Endothelial cell of umbilical vein (primary cell): ENCODE data around the gene SNX18. TPM values are rescaled to one million over a fixed set of nuclear protein-coding genes. Genes with fewer than 3 reads are reported as not detected.

Experiments used
- BruUV-seq: library from RNA; stranded (reverse); fragments of 400-500 nt; replicated peaks from 2 replicates; lab custom pipeline; 2021; lab: Mats Ljungman, UMichigan
- CTCF ChIA-PET: fragments of 300-600, 350-600 bp; sonication (Branson Sonifier 250); formaldehyde crosslinking; loops from one replicate; lab custom pipeline; 2021; ENCODE audit warnings: antibody characterized with exemption, inconsistent platforms; lab: Charles Lee
- POLR2A ChIA-PET: fragments of 300-600, 350-600 bp; sonication (Branson Sonifier 250); formaldehyde crosslinking; loops from one replicate; lab custom pipeline; 2021; ENCODE audit warnings: antibody characterized with exemption, inconsistent platforms; lab: Charles Lee
- DNase-seq: peaks from one replicate; pipeline ENCODE4 v3.0.0-alpha.2; 2011; ENCODE audit warnings: low read depth, low spot score
- FAIRE-seq: peaks from 2 replicates; lab custom pipeline; 2011; peaks lifted over from hg19 to GRCh38; lab: Jason Lieb, UNC
- H2AFZ ChIP-seq: 2 replicates; pipeline ENCODE4 v1.6.0; 2012; ENCODE audit warnings: low read depth, low read length, control low read depth, inconsistent platforms
- H3K27ac ChIP-seq: 2 replicates; pipeline ENCODE4 v1.5.1; 2011; ENCODE audit warnings: low read depth, mild to moderate bottlenecking, control low read depth, low read length, moderate library complexity; ENCODE audit not compliant: insufficient read depth
- H3K27me3 ChIP-seq, 2 experiments: 2 replicates each; pipeline versions ENCODE4 v1.6.0 to v1.6.1; 2011; ENCODE audit warnings: low read length in 2 of 2, mixed read lengths in 1 of 2; ENCODE audit not compliant: control insufficient read depth in 2 of 2, insufficient read depth in 2 of 2
- H3K36me3 ChIP-seq, 2 experiments: 2 replicates in 1 of 2; 3 replicates in 1 of 2; pipeline ENCODE4 v1.5.1; 2011; ENCODE audit warnings: low read length in 2 of 2, mild to moderate bottlenecking in 1 of 2, moderate library complexity in 1 of 2; ENCODE audit not compliant: control insufficient read depth in 2 of 2, insufficient read depth in 2 of 2; ENCODE audit errors: extremely low read depth in 1 of 2
- H3K4me1 ChIP-seq: 3 replicates; pipeline ENCODE4 v1.5.1; 2011; ENCODE audit warnings: mild to moderate bottlenecking, low read length; ENCODE audit not compliant: control insufficient read depth, insufficient read depth; ENCODE audit errors: extremely low read depth
- H3K4me2 ChIP-seq: 2 replicates; pipeline ENCODE4 v1.6.1; 2011; ENCODE audit warnings: low read length, control low read depth, mixed read lengths; ENCODE audit not compliant: insufficient read depth
- H3K4me3 ChIP-seq, 3 experiments: fragments of 200-600 bp in 1 of 3; sonication (generic), shearing (Covaris generic) in 1 of 3; replicated peaks in 1 of 3; 2 replicates each; pipeline ENCODE4 v1.5.1; 2011 to 2016; ENCODE audit warnings: control low read depth in 3 of 3, low read length in 3 of 3, mild to moderate bottlenecking in 2 of 3, inconsistent platforms in 1 of 3, low read depth in 1 of 3, moderate library complexity in 1 of 3; ENCODE audit not compliant: insufficient read depth in 1 of 3
- H3K79me2 ChIP-seq: 2 replicates; pipeline ENCODE4 v1.6.0; 2012; ENCODE audit warnings: low read length, inconsistent platforms; ENCODE audit not compliant: control insufficient read depth, insufficient read depth
- H3K9ac ChIP-seq: replicated peaks from 2 replicates; pipeline ENCODE3; 2011; ENCODE audit warnings: low read length, control low read depth; ENCODE audit not compliant: insufficient read depth; ENCODE audit errors: extremely low read depth
- H3K9me1 ChIP-seq: replicated peaks from 3 replicates; pipeline ENCODE4 v1.6.0; 2011; ENCODE audit warnings: mild to moderate bottlenecking, low read length; ENCODE audit not compliant: control insufficient read depth, insufficient read depth; ENCODE audit errors: extremely low read depth
- H3K9me3 ChIP-seq: replicated peaks from 2 replicates; pipeline ENCODE4 v1.5.1; 2012; ENCODE audit warnings: low read length, inconsistent platforms; ENCODE audit not compliant: control insufficient read depth, insufficient read depth
- H4K20me1 ChIP-seq: replicated peaks from 2 replicates; pipeline ENCODE3; 2011; ENCODE audit warnings: mild to moderate bottlenecking, low read length; ENCODE audit not compliant: control insufficient read depth, insufficient read depth; ENCODE audit errors: extremely low read depth
- EZH2 ChIP-seq: IDR thresholded peaks from 2 replicates; pipeline ENCODE4 v1.6.1; 2012; ENCODE audit warnings: borderline replicate concordance, low read depth, mild to moderate bottlenecking, moderate library complexity, low read length, inconsistent platforms; ENCODE audit not compliant: severe bottlenecking
- MAX ChIP-seq: IDR thresholded peaks from 2 replicates; pipeline ENCODE4 v1.6.1; 2011; ENCODE audit not compliant: insufficient read depth, insufficient read length
- POLR2AphosphoS5 ChIP-seq: IDR thresholded peaks from 2 replicates; pipeline ENCODE4 v1.6.1; 2012; ENCODE audit warnings: low read depth, mild to moderate bottlenecking, control low read depth, low read length, moderate library complexity; ENCODE audit not compliant: insufficient read depth
- dilution Hi-C: fragments of 300-500 bp; cut with MboI; formaldehyde crosslinking; loops from one replicate; pipeline ENCODE4 v1.15.0; 2019; ENCODE audit warnings: low sequenced_read_pairs; ENCODE audit not compliant: extremely low pct_ligation_motif_present
- intact Hi-C: fragments of 100-400 bp; cut with micrococcal nuclease; formaldehyde crosslinking; loops from one replicate; pipeline ENCODE4 v1.10.0; 2022
- polyA plus RNA-seq, 4 experiments: library from polyadenylated mRNA; depleted of rRNA in 3 of 4; stranded (reverse) in 3 of 4; unstranded in 1 of 4; fragments of >200 nt; gene quantifications; 2 replicates each; pipeline versions ENCODE4 v1.2.1 to v1.2.3, GENCODE V29; 2011 to 2012; ENCODE audit warnings: missing spikeins in 1 of 4
- total RNA-seq: library from RNA; stranded (reverse); gene quantifications from 2 replicates; pipeline ENCODE4 v1.2.3, GENCODE V29; 2021

SNX18 gene
- total and polyA plus RNA-seq, 2 donors (not counting 3 experiments of a cell fraction or from before 2014, with no cell fraction given) = 11.8 to 25.3 TPM

- H3K4me1 ChIP-seq = no peaks in the 10 kb centered on the region
- no peaks in the 10 kb centered on the region for H4K20me1 ChIP-seq
- TF ChIP-seq MAX (no peak), POLR2AphosphoS5 (no peak), EZH2 (no peak)
- H3K79me2 ChIP-seq = no peaks in the 10 kb centered on the region
- H2AFZ ChIP-seq = no peak overlapping the region
- FAIRE-seq = no peak
- H3K4me2 ChIP-seq = no peak overlapping the region
- CTCF ChIA-PET = no interaction called here
- H3K9me1 ChIP-seq = no peaks in the 10 kb centered on the region
- no peaks in the 10 kb centered on the region for H3K36me3 ChIP-seq
- dilution Hi-C loops = no loop called here
- intact Hi-C loops = no loop called here
- POLR2A ChIA-PET = no interaction called here
- no peaks in the 10 kb centered on the region for H3K9me3 ChIP-seq
- no peak overlapping the region for H3K9ac ChIP-seq
- H3K27ac ChIP-seq = no peak overlapping the region
- peaks cover 0 to 2% of the 10 kb centered on the region in 2 experiments for H3K27me3 ChIP-seq
- BruUV-seq = no TSS peak
- DNase-seq = no peak
- H3K4me3 ChIP-seq = no peak overlapping the region
These were observed 78.2 kb downstream of the SNX18 start for GRCh38 chr5:54595721-54596120.

Other genes with a start within 250 kb of the SNX18 start
- gene ARL15, start 207.2 kb upstream of the SNX18 start, total RNA-seq = 24.4 and 27.3 TPM in 2 replicates
- 8.6 and 11.9 TPM in 2 replicates for gene ARL15, start 207.2 kb upstream of the SNX18 start, polyA plus RNA-seq
- gene HSPB3, start 62.1 kb upstream of the SNX18 start, total RNA-seq = not detected in 2 replicates
- gene HSPB3, start 62.1 kb upstream of the SNX18 start, polyA plus RNA-seq = not detected in 2 replicates